Glutamatergic neuron (in vitro differentiated cells): Measurements from ENCODE around the gene HCN2. TPM values are rescaled to one million over a fixed set of nuclear protein-coding genes. Genes with fewer than 3 reads are reported as not detected.

Experiments
- DNase-seq: peaks from one replicate; pipeline ENCODE4 v3.0.0; 2022
- H3K27ac Mint-ChIP-seq: one replicate; pipeline ENCODE4 v1.8.0; 2020; ENCODE audit warnings: mild to moderate bottlenecking, mixed read lengths, inconsistent platforms; ENCODE audit not compliant: unreplicated experiment
- H3K27me3 Mint-ChIP-seq: one replicate; pipeline ENCODE4 v1.8.0; 2020; ENCODE audit warnings: mild to moderate bottlenecking, moderate library complexity, mixed read lengths, inconsistent platforms; ENCODE audit not compliant: unreplicated experiment
- H3K36me3 Mint-ChIP-seq: one replicate; pipeline ENCODE4 v1.8.0; 2020; ENCODE audit warnings: mild to moderate bottlenecking, mixed read lengths, inconsistent platforms; ENCODE audit not compliant: unreplicated experiment
- H3K4me1 Mint-ChIP-seq: one replicate; pipeline ENCODE4 v1.8.0; 2020; ENCODE audit warnings: mild to moderate bottlenecking, low read depth, mixed read lengths, inconsistent platforms; ENCODE audit not compliant: unreplicated experiment
- H3K4me3 Mint-ChIP-seq: one replicate; pipeline ENCODE4 v1.8.0; 2020; ENCODE audit warnings: mild to moderate bottlenecking, mixed read lengths, inconsistent platforms; ENCODE audit not compliant: unreplicated experiment
- H3K9me3 Mint-ChIP-seq: one replicate; pipeline ENCODE4 v1.8.0; 2020; ENCODE audit warnings: mild to moderate bottlenecking, moderate library complexity, mixed read lengths, inconsistent platforms; ENCODE audit not compliant: unreplicated experiment
- CTCF ChIP-seq: fragments of 200-600 bp; sonication (generic); IDR thresholded peaks from one replicate; pipeline ENCODE4 v1.5.0; 2021; ENCODE audit not compliant: partially characterized antibody, unreplicated experiment
- total RNA-seq: library from RNA; stranded (reverse); fragmentation: NEBNext Ultra II Directional; extraction: Animal tissue kit (Norgen Biotek cat#: 25700); gene quantifications from one replicate; pipeline ENCODE4 v1.2.1, GENCODE V29; 2021; ENCODE audit not compliant: unreplicated experiment

The HCN2 gene
- total RNA-seq, 1 donor from 2014 or later: 33.2 TPM

DNA sequence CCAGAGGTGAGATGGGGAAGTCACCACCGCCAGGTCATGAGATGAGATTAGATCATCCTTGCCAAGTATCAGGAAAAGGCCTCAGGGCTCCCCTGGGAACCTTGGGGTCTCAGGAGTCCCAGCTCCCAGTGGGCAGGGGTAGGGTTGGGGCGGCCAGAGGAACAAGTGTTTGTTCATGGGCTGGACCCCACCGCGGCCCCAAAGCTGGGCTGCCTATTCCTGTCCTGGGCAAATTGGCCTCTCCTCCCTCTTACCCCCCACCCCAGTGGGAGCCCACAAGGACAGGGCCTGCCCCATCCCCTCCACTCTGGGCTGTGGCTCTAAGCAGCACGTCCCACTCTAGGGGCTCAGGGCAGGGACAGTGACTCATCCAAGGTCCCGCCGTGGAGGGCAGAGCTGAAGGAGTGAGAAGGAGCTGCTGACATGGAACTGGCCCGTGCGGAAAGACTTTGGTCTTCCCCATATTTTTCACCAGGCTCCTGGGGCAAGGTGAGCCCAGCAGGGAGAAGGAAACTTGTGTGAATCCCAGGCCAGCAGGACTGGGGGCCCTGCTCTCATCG is 4.0 kb upstream of the HCN2 start:
- Mint-ChIP-seq H3K27ac (no peak overlapping the region), H3K36me3 (no peaks in the 10 kb centered on the region), H3K27me3 (peaks cover 15% of the 10 kb centered on the region), H3K4me3 (no peak overlapping the region), H3K4me1 (peaks cover 1% of the 10 kb centered on the region), H3K9me3 (peaks cover 3% of the 10 kb centered on the region)
- TF ChIP-seq CTCF: no peak
- DNase-seq: no peak

- peaks cover 4% of the 10 kb centered on the region for H3K4me1 Mint-ChIP-seq
- peaks cover 5% of the 10 kb centered on the region for H3K9me3 Mint-ChIP-seq
- H3K27me3 Mint-ChIP-seq: peaks cover 16% of the 10 kb centered on the region
- no peak overlapping the region for H3K4me3 Mint-ChIP-seq
- peak; percentile 92 for DNase-seq
- H3K27ac Mint-ChIP-seq: no peak overlapping the region
- TF ChIP-seq CTCF: peak; percentile 52
- no peaks in the 10 kb centered on the region for H3K36me3 Mint-ChIP-seq
These were observed 1.5 kb upstream of the HCN2 start for GRCh38 chr19:588093-588740.

- Mint-ChIP-seq H3K36me3 (no peaks in the 10 kb centered on the region), H3K27ac (no peak overlapping the region), H3K4me3 (no peak overlapping the region), H3K27me3 (peaks cover 14% of the 10 kb centered on the region), H3K4me1 (peaks cover 4% of the 10 kb centered on the region), H3K9me3 (peaks cover 7% of the 10 kb centered on the region)
- DNase-seq: no peak
- no peak for TF ChIP-seq CTCF
These were observed 664 bp upstream of the HCN2 start for GRCh38 chr19:588741-589692.

DNA sequence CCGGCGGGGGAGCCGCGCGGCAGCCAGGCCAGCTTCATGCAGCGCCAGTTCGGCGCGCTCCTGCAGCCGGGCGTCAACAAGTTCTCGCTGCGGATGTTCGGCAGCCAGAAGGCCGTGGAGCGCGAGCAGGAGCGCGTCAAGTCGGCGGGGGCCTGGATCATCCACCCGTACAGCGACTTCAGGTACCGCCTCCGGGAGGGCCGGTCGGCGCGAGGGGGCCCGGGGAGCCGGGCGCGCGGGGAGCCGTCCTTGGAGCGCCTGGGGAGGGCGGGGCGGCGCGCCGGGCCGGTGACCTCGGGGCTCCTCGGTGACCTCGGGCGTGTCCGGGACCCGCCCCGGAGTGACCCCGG is 690 bp downstream of the HCN2 start:
- Mint-ChIP-seq H3K27me3 (peaks cover 10% of the 10 kb centered on the region), H3K27ac (no peak overlapping the region), H3K4me1 (peaks cover 4% of the 10 kb centered on the region), H3K9me3 (peaks cover 5% of the 10 kb centered on the region), H3K4me3 (peak overlapping the region; percentile 55), H3K36me3 (no peaks in the 10 kb centered on the region)
- no peak for TF ChIP-seq CTCF
- DNase-seq: no peak
